ENCODE measurements around the gene ZSCAN1.

The ZSCAN1 gene

DNA sequence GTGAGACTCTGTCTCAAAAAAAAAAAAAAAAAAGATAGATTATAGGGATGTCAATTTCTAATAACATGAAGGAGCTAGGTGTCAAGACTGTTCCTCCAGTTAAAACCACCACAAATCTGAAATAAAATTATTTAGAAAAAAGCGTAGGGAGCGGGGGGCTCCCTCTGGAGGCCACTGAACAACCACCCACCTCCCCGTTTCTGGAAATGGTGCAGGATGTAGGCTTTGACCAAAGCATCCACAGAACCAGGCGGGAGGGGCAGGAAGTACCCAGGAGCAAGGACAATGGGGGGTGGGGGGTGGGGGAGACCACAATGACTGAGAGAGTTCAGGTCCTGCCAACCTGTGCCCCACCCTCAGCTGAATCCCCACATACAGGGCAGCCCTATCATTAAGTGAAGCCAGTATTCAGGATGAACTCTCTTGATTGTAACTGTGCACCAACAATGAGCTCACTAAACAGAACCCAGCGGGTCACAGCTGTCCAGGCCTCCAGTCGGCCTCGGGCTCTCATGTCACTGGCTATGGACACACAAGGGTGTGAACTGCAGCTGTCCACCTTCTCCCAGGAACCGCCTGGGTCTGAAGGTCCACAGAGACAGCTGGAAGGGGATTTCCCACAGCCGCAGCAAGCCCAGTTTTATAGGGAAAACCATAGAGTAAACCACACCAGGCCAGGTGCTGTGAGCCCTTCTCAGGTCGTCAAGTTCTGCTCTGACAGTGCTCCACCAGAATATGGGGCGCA lies 57.6 kb downstream of the ZSCAN1 start:
- no peak for DNase-seq (ENCODE audit: low read depth)
- no peak overlapping the region for H3K4me3 ChIP-seq (ENCODE audit: low read length)
- TF ChIP-seq, protein P1, sequence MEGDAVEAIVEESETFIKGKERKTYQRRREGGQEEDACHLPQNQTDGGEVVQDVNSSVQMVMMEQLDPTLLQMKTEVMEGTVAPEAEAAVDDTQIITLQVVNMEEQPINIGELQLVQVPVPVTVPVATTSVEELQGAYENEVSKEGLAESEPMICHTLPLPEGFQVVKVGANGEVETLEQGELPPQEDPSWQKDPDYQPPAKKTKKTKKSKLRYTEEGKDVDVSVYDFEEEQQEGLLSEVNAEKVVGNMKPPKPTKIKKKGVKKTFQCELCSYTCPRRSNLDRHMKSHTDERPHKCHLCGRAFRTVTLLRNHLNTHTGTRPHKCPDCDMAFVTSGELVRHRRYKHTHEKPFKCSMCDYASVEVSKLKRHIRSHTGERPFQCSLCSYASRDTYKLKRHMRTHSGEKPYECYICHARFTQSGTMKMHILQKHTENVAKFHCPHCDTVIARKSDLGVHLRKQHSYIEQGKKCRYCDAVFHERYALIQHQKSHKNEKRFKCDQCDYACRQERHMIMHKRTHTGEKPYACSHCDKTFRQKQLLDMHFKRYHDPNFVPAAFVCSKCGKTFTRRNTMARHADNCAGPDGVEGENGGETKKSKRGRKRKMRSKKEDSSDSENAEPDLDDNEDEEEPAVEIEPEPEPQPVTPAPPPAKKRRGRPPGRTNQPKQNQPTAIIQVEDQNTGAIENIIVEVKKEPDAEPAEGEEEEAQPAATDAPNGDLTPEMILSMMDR (conservative IDR thresholded peaks at IDR 0.05; ENCODE audit: low read depth, low read length), result no peak

DNA sequence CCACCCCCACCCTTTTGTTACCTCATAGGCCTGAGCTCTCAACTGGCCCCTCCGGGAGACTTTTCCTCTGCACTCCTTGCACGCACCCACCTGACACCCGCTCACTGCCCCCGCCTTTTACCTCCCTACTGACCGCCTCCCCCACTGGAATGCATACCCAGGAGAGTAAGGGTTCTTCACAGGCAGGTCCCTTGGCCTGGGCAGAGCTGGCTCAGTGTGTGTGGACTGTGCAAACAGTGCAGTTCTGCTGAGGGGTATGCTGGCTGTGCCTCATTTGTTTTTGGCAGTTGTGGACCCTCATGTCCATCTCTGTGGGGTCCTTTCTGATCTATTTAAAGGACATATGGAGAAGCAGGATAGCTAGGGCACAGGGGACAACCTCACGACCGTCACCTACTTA lies 59.2 kb downstream of the ZSCAN1 start:
- TF ChIP-seq, protein P1 (conservative IDR thresholded peaks at IDR 0.05; ENCODE audit: low read depth, low read length), result no peak

DNA sequence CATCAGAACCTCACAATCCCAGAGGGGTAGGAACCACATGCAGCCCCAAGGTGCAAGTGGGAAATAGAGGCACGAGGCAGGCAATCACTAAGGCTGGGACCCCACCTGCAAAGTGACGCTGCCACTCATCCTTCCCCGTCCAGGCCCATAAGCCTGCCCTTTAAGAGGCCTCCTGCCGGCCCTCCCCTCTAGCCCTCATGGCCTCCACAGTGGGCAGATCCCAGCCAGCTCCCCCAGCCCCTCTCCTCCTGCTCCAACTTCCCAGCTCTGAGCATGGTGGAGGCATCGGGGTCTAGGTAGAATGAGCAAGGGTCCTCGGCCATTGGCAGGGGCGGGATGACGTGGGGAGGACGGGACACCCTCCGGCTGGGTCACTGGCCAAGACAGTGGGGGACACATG lies 61.5 kb downstream of the ZSCAN1 start:
- no peak for DNase-seq (ENCODE audit: low read depth)
- no peak overlapping the region for H3K4me3 ChIP-seq (ENCODE audit: low read length)
- TF ChIP-seq, protein P1 (conservative IDR thresholded peaks at IDR 0.05; ENCODE audit: low read depth, low read length), result no peak

More for the DNA sequence above, 59.2 kb downstream of the ZSCAN1 start:
- H3K4me3 ChIP-seq (ENCODE audit: low read length), result no peak overlapping the region
- DNase-seq (ENCODE audit: low read depth), result no peak

DNA sequence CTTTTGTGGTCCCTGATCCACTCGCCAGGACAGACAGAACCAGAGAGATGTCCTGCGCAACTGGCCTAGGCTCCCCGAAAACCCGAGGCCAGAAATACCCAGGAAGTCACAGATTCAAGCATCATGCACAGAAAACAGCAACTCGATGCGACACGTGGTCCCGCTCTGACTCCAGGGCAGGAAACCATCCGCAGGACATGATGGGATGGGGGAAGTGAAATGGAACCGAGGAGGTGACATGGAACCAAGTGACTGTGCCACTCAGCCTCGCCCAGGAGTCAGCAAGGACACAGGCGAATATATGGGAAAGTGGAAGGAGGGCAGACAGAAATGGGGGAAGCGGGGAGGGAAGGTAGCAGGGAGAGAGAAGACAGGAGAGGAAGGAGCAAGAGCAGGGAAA lies 63.1 kb downstream of the ZSCAN1 start:
- H3K4me3 ChIP-seq (ENCODE audit: low read length), result peak overlapping the region; percentile 88
- no peak for DNase-seq (ENCODE audit: low read depth)
- TF ChIP-seq, protein P1 (conservative IDR thresholded peaks at IDR 0.05; ENCODE audit: low read depth, low read length), result no peak

DNA sequence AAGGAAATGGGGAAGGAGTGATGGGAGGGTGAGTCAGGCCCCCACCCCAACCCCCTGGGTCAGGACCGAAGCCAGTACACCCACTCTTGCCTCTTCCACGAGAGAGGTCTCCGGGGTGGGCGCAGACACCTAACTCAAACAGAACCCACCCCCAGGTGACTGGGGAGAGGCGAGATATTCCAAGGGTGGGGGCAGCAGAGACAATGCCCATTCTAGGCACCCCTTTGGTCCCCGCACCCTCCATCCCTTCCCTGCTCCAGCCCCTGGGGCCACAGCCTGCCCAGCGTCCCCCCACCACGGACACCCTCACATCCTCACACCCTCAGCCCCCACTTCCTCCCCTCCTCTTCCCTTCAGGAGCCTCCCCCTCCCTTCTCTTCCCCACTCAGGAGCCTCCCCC lies 63.5 kb downstream of the ZSCAN1 start:
- TF ChIP-seq, protein P1 (conservative IDR thresholded peaks at IDR 0.05; ENCODE audit: low read depth, low read length), result no peak
- H3K4me3 ChIP-seq (ENCODE audit: low read length), result peak overlapping the region; percentile 88
- no peak for DNase-seq (ENCODE audit: low read depth)

DNA sequence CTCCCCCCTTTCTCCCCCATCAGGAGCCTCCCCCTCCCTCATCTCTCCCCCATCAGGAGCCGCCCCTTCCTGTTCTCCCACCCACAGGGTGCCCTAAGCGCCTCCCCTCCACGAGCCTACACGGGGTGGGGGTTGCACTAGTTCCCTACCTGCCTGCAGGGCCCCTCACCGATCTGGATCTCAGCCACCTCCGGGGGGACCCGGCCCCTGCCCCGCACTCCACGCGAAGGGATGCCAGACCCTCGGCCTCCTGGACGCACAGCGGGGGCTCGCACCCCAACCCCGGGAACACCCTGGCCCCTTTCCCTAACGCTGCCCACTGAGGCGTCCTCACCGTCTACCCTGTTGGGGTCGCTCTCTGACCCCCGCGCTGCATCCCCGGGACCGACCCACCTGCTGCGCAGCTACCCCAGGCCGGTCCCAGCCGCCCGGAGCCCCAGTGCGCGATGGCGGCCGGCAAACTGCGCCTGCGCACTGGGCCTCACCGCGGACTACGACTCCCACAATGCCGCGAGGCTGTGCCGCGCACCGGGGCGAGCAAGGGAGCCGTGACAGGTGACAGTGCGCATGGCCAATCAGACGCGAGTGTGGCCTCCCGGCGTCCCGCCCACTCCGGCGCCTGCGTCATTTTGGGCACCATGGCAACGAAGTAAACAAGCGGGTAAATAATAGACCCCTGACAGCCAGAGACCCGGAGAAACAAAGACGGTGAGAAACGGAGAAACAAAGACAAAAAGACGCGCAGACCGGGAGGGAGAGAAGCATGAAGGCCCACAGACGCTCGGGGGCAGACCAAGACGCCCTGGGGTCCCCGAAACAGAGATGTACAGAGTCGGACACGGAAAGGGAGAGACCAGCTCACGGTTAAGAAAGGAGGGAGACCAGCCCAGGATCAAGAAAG lies 64.2 kb downstream of the ZSCAN1 start, which contains the start of gene ZSCAN18:
TSS of gene ZSCAN18 (minus strand) at position 451 of the 901 bp plus-strand sequence. CDS start 7,964 bp downstream, outside the sequence.
- peak; percentile 89 for DNase-seq (ENCODE audit: low read depth)
- TF ChIP-seq, protein P1 (conservative IDR thresholded peaks at IDR 0.05; ENCODE audit: low read depth, low read length), result no peak
- H3K4me3 ChIP-seq (ENCODE audit: low read length), result peak within 1 kb of the TSS; percentile 88
